HG02798 (cell line): Measurements from ENCODE around the gene BCL2A1.
"Not testable (repeated sequence)": the region's sequence is repeated elsewhere in the genome, so short reads cannot be mapped to it uniquely, and the experiment has no call there.

ENCODE experiments used
- ATAC-seq: cut with Tn5 transposase; IDR thresholded peaks from one replicate; pipeline ENCODE4 v1.9.1; 2021; ENCODE audit warnings: mild to moderate bottlenecking; ENCODE audit not compliant: unreplicated experiment, poor library complexity

BCL2A1 gene

DNA sequence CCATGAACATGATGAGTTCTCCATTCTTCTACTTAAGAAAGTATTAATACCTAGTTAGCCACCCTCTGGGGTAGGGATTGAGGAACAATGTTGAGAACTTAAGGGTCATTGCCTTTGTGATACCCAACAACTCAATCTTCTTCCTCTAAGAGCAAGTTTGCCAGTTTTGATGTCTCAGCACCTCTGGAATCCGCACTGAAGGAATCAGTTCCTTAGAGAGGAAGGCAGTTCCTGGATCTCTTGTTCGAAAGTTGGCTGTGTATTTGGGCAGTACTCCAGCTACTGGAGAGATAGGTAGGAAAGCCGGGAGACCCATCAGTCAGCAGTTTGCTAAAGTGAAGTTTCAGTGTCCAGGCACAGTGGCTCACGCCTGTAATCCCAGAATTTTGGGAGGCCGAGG lies 38.5 kb downstream of the BCL2A1 start:
- no peak for ATAC-seq

- ATAC-seq, result no peak
Measured at GRCh38 chr15:79930516-79930915, 40.5 kb downstream of the BCL2A1 start.

DNA sequence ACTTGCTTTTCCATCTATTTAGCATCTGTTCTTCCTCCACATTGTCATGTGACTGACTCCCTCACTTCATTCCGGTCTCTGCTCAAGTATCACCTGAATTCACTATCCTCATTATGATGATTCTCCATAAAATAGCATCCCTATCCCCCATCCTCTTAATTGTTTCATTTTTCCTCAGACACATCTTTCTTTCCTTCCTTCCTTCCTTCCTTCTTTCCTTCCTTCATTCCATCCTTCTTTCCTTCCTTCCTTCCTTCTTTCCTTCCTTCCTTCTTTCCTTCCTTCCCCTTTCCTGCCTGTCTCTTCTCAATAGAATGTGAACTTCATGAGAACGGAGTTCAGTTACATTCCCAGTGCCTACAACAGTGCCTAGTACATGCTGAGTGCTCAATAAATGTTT lies 41.6 kb downstream of the BCL2A1 start:
- ATAC-seq, result no peak

GRCh38 chr15:79926116-79926515 lies 44.9 kb downstream of the BCL2A1 start:
- ATAC-seq, result not testable (repeated sequence)

GRCh38 chr15:79924379-79924778 lies 46.6 kb downstream of the BCL2A1 start:
- ATAC-seq, result no peak

DNA sequence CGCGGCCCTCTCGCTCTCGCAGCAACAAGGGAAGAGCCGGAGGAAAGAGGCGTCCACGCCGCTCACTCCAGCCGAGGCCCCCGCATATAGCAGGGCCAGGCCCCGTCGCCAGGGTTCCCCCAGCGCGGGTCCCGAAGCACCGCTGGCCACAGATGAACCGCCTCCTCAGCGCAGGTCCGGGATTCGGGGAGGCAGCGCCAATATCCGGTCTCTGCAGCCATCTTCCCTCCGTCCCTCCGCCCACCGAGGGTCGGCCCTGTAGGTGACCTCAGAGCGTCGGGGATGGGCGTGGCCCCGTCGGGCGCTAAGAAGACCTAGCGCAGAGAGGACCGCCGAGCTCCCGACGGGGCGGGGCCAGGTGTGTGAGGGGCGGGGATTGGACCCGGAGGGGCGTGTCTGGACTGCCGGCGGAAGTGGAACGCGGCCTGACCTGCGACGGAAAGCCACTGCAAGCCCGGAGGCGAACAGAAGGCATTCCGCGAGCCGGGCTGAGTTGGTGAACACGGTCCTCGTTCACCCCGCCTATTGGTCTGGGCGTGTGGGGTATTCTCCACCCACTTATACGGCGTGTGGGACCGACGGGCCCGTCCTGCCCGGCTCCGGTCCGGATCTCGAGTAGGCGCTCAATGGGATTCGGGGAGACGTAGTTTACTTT lies 47.4 kb downstream of the BCL2A1 start:
- ATAC-seq, result peak; percentile 97

DNA sequence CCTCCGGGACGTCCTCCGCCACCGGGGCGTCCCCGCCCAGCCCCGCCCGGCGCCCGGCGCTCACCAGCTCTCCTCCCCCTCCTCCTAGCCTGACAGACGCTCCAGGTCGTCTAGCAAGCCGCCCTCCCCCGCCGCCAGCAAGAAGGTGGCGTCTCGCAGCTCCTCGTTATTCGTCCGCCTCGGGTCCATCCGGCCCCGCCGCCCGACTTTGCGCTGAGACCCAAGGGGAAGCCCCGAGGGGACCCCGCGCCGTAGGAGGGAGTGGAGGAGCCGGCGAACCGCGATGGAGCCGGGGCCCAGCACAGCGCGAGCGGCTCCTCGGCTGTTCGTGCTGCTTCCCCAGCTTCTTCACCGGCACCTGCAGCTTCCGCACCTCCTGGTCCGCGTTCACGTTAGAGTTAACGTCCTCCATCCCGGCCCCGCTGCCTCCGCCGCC lies 47.9 kb downstream of the BCL2A1 start:
- ATAC-seq, result peak; percentile 33

GRCh38 chr15:79922512-79923078 lies 48.4 kb downstream of the BCL2A1 start:
- ATAC-seq, result peak; percentile 0

DNA sequence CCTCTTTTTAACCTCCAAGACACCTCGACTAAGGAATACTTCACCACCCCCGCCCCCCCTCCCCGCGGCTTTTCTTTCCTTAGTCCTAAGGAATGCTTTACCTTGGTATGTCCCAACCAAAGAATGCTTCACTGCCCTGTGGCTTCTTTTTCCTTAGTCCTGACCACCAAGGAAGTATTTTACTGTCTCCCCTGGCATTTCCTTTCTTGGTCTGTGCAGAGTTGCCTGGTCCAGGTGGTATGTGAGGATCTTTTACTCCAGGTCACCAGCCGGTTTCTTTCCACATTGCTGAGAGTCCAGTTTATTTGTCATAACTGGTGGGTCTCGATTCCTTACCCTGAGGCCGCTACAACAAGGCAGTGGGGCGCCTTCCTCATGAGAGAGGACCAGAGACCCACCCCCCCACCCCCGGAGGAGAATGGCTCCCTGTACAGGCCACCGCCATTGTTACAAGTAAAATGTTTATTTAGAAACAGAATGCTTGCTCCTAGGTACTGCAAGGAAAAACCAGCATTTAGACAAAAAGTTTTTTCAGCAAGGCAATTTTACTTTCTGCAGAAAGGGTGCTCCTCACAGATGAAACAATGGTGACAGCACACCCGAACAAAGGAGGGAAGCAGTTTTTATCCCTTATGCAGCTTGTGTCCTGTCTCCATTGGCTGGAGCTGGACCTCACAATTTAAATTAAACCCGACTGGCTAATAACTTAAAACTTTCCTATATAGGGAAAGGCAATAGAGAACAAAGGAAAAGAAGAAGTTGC lies 51.1 kb downstream of the BCL2A1 start:
- ATAC-seq, result no peak

GRCh38 chr15:79919090-79919748 lies 51.8 kb downstream of the BCL2A1 start:
- no peak for ATAC-seq

- ATAC-seq, result no peak
Measured at GRCh38 chr15:79918278-79918677, 52.7 kb downstream of the BCL2A1 start.

GRCh38 chr15:79916502-79917132 lies 54.4 kb downstream of the BCL2A1 start:
- no peak for ATAC-seq

DNA sequence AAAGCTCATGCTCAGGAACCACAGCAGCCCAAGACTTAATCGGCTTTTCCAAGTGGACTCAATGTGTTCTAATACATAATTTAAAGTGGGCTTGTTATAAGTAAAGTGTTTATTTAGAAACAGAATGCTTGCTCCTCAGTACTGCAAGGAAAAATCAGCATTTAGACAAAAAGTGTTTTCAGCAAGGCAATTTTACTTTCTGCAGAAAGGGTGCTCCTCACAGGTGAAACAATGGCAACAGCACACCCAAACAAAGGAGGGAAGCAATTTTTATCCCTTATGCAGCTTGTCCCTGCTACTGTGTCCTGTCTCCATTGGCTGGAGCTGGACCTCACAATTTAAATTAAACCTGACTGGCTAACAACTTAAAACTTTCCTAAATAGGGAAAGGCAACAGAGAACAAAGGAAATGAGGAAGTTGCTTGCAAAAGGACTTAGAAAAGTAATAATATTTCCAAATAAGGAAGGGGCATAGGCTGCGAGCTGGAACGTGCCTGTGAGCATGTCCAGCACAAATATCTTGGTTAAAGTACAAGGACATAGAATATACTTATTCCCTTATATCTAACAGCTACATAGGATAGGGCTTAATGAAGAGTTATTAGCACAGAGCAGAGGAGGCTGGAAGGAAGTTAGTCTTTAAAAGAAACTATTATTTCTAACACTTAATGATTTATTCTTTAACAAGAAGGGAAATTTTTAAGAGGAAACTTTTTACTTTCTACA lies 55.1 kb downstream of the BCL2A1 start:
- ATAC-seq, result not testable (repeated sequence)

DNA sequence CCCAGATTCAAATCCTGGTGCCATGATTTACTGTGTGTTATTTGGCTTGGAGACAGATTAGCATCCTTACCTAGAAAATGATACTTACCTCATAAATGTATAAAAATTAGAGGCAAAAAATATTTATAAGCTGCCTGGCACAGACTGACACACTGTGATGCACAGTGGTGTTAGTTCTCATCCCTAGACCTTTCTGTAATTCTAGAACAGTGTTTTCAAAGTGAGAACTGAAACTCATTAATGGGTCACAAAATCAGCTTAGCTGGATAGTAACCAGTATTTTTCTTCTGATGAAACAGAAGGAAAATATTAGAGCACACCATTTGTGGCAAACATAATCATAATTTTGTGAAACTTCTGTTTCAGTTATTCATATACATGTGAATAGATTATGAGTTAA lies 56.3 kb downstream of the BCL2A1 start:
- ATAC-seq, result no peak
